ENCODE results near the gene HDAC11.

GRCh38 chr3:13497386-13497785 lies 17.3 kb downstream of the HDAC11 start:
- TF ChIP-seq CTCF (IDR thresholded peaks at IDR 0.05) (no peak), POLR2A (IDR thresholded peaks at IDR 0.05) (no peak)

Data from prostate gland (tissue), 2 donors.